KMS-11 (cell line): ENCODE results near the gene EEF1AKMT4.

Experiments used
- H2AFZ ChIP-seq: fragments of 200-600 bp; sonication (generic); 2 replicates; pipeline ENCODE4 v1.6.1; 2016; ENCODE audit warnings: antibody characterized with exemption, mixed run types, low read depth
- H3K27ac ChIP-seq: fragments of 200-600 bp; sonication (generic); 2 replicates; pipeline ENCODE4 v1.6.1; 2016; ENCODE audit warnings: mild to moderate bottlenecking, mixed run types
- H3K27me3 ChIP-seq: fragments of 200-600 bp; sonication (generic); 2 replicates; pipeline ENCODE4 v1.6.1; 2017; ENCODE audit warnings: mild to moderate bottlenecking, low read depth, mixed run types, moderate library complexity; ENCODE audit not compliant: insufficient read depth
- H3K36me3 ChIP-seq: fragments of 200-600 bp; sonication (generic); 2 replicates; pipeline ENCODE4 v1.6.1; 2017; ENCODE audit warnings: mild to moderate bottlenecking, mixed run types; ENCODE audit not compliant: insufficient read depth
- H3K4me1 ChIP-seq: fragments of 200-600 bp; sonication (generic); 2 replicates; pipeline ENCODE4 v1.6.1; 2016; ENCODE audit warnings: mild to moderate bottlenecking, low read depth, mixed run types; ENCODE audit not compliant: poor library complexity, severe bottlenecking
- H3K4me2 ChIP-seq: fragments of 200-600 bp; sonication (generic); 2 replicates; pipeline ENCODE4 v1.7.0; 2016; ENCODE audit warnings: mild to moderate bottlenecking, mixed run types
- H3K4me3 ChIP-seq: fragments of 200-600 bp; sonication (generic); IDR thresholded peaks from 2 replicates; pipeline ENCODE4 v1.6.1; 2017; ENCODE audit warnings: low read depth, low read length, mixed read lengths; ENCODE audit not compliant: insufficient read depth
- H3K79me2 ChIP-seq: fragments of 200-600 bp; sonication (generic); 2 replicates; pipeline ENCODE4 v1.6.1; 2016; ENCODE audit warnings: low read depth, mixed run types; ENCODE audit not compliant: insufficient read depth
- H3K9ac ChIP-seq: fragments of 200-600 bp; sonication (generic); 2 replicates; pipeline ENCODE4 v1.6.1; 2016; ENCODE audit warnings: mild to moderate bottlenecking, mixed run types
- H4K20me1 ChIP-seq: fragments of 200-600 bp; sonication (generic); 2 replicates; pipeline ENCODE4 v1.6.1; 2016; ENCODE audit warnings: mild to moderate bottlenecking, mixed run types; ENCODE audit not compliant: insufficient read depth
- CTCF ChIP-seq: fragments of 200-600 bp; sonication (generic); conservative IDR thresholded peaks from 2 replicates; pipeline ENCODE4 v1.6.1; 2017; ENCODE audit warnings: low read depth, mild to moderate bottlenecking, antibody characterized with exemption, low read length, moderate library complexity, mixed read lengths

EEF1AKMT4 gene

GRCh38 chr3:184239221-184239620 lies 10.3 kb upstream of the EEF1AKMT4 start:
- Histone ChIP-seq H3K4me3 (no peak overlapping the region), H3K27me3 (no peaks in the 10 kb centered on the region; the same call in 1 of the 2 replicates), H3K4me2 (no peak overlapping the region), H4K20me1 (no peaks in the 10 kb centered on the region), H3K9ac (no peak overlapping the region), H3K36me3 (no peaks in the 10 kb centered on the region), H3K27ac (no peak overlapping the region), H3K4me1 (no peaks in the 10 kb centered on the region), H3K79me2 (no peaks in the 10 kb centered on the region), H2AFZ (no peak overlapping the region)
- TF ChIP-seq CTCF: no peak

DNA sequence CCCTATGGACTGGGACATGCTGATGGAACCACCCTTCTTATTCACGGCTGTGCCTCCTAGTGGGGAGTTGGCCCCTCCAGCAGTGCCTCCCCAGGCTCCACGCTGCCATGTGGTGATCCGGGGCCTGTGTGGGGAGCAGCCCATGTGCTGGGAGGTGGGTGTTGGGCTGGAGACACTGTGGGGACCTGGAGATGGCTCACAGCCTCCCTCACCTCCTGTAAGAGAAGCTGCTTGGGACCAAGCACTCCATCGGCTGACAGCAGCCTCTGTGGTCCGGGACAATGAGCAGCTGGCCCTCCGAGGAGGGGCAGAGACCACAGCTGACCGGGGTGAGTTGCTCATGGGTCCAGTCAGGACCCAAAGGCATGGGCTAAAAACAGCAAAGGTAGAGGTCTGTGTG lies 9.8 kb upstream of the EEF1AKMT4 start:
- no peak for TF ChIP-seq CTCF
- H3K9ac ChIP-seq: no peak overlapping the region
- H2AFZ ChIP-seq: no peak overlapping the region
- no peaks in the 10 kb centered on the region for H3K4me1 ChIP-seq
- H3K36me3 ChIP-seq: no peaks in the 10 kb centered on the region
- H3K4me2 ChIP-seq: no peak overlapping the region
- no peaks in the 10 kb centered on the region for H4K20me1 ChIP-seq
- H3K27me3 ChIP-seq: no peaks in the 10 kb centered on the region; the same call in 1 of the 2 replicates
- no peak overlapping the region for H3K4me3 ChIP-seq
- no peak overlapping the region for H3K27ac ChIP-seq
- no peaks in the 10 kb centered on the region for H3K79me2 ChIP-seq

DNA sequence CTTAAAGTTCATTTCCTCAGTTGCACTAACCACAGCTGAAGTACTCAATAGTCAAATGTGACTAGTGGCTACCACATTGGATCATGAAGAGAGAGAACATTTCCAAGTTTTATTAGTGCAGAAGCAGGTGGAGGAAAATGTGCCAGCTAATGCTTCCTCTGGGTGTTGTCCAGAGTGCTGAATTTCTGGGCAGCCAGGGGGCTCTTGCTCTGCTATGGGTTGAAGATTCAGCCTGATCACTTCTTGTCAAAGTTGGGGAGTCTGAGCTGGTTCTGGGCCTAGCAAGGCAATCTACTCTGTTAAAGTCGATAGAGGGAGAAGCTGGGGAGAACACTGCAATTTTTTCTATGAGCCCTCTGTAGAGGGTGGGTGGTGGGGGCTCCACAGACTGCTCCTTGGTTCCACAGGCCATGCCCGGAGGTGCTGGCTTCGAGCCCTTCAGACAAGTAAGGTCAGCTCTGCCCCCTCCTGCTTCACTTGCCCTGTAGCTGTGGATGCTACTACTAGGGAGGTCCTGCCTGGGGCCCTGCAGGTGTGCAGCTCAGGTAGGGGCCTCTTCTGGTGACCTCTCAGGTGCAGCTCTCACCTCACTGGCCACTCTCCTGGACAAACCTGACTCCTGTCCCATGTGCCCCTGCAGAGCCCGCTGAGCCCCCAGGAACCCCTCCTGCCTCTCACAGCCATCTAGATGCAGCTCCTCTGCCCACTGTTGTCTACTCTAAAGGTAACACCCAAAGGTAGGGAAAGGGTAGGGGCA lies 8.9 kb upstream of the EEF1AKMT4 start:
- Histone ChIP-seq H3K4me2 (no peak overlapping the region), H3K9ac (no peak overlapping the region), H3K4me1 (no peaks in the 10 kb centered on the region), H3K4me3 (no peak overlapping the region), H3K79me2 (no peaks in the 10 kb centered on the region), H3K36me3 (no peaks in the 10 kb centered on the region), H3K27ac (no peak overlapping the region), H2AFZ (no peak overlapping the region), H4K20me1 (no peaks in the 10 kb centered on the region), H3K27me3 (no peaks in the 10 kb centered on the region; the same call in 1 of the 2 replicates)
- no peak for TF ChIP-seq CTCF

GRCh38 chr3:184241141-184241446 lies 8.4 kb upstream of the EEF1AKMT4 start:
- H3K27ac ChIP-seq: no peak overlapping the region
- TF ChIP-seq CTCF: no peak
- no peaks in the 10 kb centered on the region for H3K4me1 ChIP-seq
- H3K9ac ChIP-seq: no peak overlapping the region
- no peak overlapping the region for H2AFZ ChIP-seq
- H3K4me3 ChIP-seq: no peak overlapping the region
- H3K79me2 ChIP-seq: 0 out of 2 replicates have a peak, but pooled peaks cover under 1% of the 10 kb centered on the region
- no peaks in the 10 kb centered on the region for H3K36me3 ChIP-seq
- H3K4me2 ChIP-seq: no peak overlapping the region
- no peaks in the 10 kb centered on the region; the same call in 1 of the 2 replicates for H3K27me3 ChIP-seq
- H4K20me1 ChIP-seq: no peaks in the 10 kb centered on the region
